GM21737 (cell line): ENCODE measurements around the gene BCL11B.
"Not testable (repeated sequence)": the region's sequence is repeated elsewhere in the genome, so short reads cannot be mapped to it uniquely, and the experiment has no call there.

ENCODE experiments used
- ATAC-seq: cut with Tn5 transposase; IDR thresholded peaks from one replicate; pipeline ENCODE4 v1.9.1; 2021; ENCODE audit warnings: mild to moderate bottlenecking, moderate library complexity; ENCODE audit not compliant: unreplicated experiment

The BCL11B gene

GRCh38 chr14:99242238-99242637, 29.8 kb downstream of the BCL11B start:
- ATAC-seq: no peak

DNA sequence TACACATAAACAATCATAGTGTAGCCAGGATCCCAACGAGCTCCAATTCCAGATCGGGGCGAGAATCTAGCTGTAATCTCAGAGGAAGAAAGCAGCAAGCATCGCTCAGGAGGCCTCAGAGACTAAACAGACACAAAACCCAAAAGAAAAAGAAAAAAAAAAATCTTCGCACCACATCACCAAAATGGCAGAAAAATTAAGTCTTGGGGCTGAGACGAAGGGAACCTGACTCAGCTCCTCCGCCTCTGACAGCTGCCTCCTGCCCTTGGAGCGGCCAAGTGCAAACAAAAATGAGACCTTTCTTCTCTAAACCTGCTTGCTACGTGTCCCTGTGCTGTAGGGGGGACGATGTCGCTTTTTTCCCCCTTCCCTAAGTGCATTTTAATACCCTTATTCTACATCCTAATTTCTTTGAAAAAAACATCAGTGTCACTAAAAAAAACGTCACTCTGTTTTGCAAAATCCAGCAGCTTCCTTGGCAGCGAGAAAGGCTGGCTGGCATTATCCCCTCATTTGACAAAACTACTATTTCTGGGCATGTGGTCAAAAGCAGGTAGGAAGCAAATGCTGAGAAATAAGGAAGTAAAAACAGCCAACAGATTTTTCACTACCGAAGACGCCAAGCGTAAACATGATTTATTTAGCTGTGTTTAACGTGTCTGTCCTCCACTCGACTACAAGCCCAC, 30.5 kb downstream of the BCL11B start:
- no peak for ATAC-seq

DNA sequence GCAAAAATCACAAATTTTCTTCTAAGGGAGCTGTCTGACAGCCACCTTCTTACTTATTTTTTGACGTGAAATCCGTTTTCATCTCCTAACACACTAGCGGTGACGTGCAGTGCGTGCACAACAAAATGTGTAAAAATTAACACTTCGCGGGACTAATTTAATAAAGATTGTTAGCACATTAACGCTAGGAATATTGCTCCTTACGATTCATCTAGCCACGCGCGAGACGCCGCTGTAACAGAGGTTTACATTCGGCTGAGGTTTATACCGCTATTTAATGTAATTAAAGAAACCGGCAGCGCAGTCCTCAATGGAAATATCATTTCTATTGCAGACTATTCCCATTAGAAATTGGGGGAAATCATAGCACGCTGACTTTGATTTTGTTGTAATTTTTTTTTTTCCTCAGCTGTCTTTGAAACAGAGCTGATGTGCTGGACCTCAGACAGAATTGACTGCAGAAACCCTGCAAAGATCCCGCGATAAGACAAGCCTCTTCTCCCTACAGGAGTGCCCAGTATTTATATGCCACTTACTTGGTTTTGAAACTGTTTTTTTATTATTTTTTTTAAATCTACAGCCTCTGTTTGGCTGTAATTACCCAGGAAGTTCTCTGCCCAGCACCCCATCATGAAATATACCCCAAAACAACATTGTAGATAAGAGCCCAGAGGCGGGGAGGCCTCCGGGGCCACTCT, 31.2 kb downstream of the BCL11B start:
- no peak for ATAC-seq

DNA sequence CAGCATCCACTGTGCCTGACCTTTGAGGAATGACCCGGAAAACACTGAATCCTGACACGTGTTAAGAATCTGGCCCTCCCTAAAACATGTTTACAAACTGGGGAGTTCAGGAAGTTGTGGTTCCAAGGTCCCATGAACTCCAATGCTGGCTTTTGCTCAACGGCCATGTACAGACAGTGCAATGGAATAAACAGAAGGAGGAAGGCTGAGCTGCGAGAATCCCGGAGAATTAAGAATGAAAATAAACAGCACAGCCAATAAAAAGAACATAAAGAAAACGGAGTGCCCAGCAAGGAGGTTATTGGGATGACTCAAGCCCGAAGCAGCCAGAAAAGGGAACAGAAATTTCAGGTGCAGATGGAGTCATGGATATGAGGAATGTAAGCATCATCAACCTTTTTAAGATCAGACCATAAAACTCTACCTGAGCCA, 32.3 kb downstream of the BCL11B start:
- no peak for ATAC-seq

DNA sequence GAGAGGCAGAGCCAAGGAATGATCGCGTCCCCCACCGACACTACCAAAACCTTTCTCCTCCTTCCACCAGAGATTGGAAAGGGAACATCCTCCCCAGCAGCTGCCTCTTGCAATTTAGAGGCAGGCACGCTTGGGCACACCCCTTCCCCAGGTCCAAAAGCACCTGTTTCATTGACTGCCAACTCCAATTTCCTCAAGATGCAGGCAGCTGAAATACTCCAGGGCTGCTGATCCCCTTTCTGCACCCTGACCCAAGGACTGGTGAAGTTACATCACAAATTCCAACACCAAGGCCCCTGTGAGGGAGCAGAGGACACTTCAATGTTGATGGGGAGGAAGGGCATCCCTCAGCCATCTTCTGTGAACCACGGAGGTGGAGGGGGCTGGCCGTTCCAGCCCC, 33.8 kb downstream of the BCL11B start:
- ATAC-seq: no peak

GRCh38 chr14:99237288-99237687, 34.7 kb downstream of the BCL11B start:
- no peak for ATAC-seq

DNA sequence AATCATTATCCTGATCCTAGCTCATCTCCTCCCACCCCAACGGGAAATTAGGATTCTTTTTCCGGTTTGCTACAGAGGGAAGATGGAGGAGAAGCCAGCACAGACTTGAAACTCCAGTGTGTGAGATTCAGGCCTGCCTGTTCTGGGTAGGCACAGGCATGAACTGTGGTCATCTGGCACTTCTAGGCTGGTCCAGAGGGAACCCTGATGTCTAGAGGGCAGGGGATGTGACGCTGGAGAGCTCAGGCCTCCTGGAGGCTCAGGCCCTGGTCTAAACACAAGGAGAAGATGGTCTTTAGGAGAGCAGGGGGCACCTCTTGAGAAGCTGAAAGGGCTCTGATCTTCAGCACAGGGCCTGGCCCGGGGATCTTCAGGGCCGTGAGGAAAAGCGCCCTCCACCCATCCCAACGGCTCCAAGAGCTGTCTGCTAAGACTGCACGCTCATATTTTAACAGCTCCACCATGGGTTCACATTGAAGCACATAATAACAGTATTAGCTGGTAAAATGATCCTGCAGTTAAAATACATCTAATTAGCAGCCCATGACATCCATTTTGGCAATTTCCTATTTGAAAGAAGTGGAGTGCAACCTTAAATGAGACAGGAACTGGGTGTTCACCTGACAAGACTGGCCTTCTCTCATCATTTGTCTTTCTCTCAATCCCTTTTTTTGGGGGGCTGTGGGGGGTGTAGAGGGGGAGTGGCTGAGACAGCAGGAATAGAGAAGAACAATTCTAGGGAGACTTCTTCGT, 35.4 kb downstream of the BCL11B start:
- no peak for ATAC-seq

GRCh38 chr14:99235582-99236320, 36.2 kb downstream of the BCL11B start:
- ATAC-seq: no peak

DNA sequence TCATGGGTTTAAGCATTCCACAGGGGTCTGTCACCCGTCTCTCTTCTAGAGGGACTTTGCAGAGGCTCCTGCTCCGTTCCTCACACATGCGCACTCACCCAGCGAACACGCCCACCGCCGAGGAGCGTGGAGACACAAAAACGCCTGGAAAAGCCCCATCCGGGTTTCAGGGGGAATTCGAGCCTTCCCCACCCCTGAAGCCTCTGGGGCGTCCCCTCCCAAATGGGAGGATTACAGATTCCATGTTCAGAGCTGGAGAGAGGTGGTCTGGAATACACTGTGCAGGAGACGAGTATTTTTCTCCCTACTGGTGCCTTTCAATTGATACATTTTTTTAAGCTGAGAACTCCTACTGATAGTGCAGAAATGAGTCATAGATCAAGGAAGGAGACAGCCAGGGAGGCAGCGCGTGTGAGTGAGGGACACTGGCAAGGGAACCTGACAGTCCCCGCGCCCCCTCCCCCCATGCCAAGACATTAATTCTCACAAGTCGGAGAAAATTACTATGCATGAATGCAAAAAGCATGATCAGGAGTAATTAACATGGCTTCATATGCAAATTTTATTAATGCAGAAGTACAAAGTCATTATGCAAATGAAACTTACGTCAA, 36.9 kb downstream of the BCL11B start:
- ATAC-seq: no peak

DNA sequence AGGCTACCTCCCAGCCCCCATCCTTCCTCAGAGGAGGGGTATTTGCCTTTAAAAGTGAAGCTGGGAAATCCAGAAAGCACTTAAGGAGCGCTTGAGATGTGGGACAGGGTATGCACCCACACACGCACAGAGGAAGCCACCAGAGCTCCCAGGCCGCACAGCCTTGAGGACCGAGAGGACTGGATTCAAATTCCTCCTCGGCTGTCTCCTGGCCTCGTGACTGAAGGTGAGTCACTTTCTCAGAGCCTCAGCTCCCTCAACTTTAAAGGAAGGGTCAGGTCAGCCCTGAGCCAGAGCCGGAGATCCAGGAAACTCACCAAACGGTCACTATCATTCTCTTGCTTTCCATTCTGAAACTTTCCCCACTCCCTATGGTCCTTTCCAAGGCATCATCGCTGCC, 37.6 kb downstream of the BCL11B start:
- no peak for ATAC-seq

DNA sequence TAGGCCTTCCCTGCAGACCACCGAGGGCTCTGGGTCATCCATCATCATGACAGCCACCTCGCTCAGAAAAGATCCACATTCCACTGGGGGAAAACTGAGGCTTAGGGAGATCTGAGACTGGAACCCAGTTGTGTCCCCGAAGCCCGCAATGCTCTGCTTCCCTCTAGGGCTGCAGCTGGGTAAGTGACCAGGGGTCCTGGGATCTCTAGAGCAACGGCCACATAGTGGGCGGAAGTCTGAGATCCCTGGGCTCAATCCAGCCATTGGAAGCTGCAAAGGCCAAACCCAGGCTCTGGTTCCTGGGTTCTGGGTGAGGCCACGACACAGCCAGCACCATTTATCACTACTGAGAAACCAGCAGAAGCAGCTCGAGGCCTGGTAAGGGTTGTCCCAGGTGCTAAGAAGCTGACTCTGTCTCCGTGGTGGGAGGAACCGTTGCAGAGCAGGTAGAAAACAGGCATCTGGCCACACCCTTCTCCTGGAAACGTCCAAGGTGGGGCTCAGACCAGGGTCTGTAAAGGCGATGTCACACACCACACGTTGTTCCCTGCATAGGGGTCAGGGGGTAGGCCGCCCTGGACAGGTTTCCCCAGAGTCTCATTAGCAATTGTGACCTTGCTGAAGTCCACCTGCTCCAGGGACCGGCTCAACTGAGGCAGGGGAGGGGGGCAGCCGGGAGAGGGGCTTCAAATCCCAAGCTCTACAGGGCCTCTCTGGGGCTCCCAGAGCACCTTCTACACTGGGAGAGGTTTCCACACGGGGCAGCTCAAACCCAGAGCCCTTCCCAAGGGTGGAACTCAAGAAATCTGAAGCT, 38.6 kb downstream of the BCL11B start:
- ATAC-seq: no peak

GRCh38 chr14:99232714-99233214, 39.2 kb downstream of the BCL11B start:
- ATAC-seq: no peak

DNA sequence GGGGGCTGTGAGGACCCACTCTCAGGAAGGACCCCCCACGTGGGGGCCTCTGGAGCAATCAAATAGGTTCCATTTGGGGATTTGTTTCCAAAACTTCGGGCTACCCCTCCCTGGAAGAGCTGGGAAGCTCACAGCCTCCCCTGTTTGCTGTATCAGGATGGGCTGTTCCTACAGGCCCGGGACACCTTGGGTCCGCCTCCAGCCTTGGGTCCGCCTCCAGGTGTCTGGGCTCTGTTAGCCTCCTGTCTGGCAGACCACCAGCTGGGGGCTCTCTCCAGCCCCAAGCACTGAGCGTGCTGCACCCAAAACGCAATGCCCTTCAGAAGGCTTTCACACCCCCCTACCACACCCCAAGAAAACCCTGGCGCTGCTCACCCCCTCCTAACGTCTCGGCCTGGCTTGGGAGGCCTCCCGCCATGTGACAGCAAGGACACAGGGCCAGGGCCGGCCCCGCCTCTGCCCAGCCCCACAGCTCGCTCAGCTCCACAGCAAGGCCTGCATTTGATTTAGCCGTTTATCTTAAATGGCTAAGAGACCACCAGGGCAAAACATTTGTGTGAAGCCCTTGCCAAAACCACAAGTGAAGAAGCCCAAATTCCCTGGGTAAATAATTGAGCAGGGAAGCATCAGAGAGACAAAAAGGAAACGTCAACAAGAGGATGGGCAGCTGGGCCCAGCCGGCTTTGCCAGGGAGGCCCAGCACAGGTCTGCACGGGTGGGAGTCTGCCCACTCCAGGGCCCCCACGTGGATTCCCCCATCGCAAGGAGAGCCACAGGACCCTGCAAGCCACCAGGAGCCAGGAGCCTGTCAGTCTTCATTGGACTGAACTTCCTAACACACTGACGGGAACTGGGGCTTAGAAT, 39.9 kb downstream of the BCL11B start:
- no peak for ATAC-seq

DNA sequence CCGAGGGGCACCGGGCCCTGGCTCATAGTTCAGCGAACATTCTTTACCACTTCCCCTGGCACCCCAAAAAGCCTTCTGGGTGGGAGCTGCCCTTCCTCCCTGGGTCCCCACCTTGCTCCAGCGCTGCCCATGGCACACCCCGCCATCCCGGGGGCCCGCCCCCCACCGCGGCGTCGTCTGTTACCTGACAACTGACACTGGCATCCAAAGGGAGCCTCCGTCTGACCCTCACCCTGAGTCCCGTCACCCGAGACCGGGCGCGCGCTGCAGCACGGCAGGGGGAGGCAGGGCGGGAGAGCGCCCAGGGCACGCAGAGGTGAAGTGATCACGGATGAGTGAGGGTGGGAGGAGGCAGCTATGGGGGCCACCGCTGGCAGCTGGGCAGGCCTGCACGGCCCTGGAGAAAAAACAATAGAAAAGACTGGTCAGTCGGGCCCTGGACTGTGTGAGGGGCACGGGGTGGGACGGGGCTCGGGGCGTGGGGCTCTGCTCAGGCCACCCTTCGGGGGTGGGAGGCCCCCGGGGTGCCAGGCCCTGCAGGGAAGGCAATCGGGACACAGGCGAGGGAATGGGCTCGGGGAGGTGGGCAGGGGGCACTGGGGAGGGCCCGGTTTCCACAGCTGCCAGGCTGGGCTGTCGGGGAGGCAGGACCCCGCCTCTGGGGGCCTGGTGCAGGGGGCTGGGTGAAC, 40.7 kb downstream of the BCL11B start:
- no peak for ATAC-seq

DNA sequence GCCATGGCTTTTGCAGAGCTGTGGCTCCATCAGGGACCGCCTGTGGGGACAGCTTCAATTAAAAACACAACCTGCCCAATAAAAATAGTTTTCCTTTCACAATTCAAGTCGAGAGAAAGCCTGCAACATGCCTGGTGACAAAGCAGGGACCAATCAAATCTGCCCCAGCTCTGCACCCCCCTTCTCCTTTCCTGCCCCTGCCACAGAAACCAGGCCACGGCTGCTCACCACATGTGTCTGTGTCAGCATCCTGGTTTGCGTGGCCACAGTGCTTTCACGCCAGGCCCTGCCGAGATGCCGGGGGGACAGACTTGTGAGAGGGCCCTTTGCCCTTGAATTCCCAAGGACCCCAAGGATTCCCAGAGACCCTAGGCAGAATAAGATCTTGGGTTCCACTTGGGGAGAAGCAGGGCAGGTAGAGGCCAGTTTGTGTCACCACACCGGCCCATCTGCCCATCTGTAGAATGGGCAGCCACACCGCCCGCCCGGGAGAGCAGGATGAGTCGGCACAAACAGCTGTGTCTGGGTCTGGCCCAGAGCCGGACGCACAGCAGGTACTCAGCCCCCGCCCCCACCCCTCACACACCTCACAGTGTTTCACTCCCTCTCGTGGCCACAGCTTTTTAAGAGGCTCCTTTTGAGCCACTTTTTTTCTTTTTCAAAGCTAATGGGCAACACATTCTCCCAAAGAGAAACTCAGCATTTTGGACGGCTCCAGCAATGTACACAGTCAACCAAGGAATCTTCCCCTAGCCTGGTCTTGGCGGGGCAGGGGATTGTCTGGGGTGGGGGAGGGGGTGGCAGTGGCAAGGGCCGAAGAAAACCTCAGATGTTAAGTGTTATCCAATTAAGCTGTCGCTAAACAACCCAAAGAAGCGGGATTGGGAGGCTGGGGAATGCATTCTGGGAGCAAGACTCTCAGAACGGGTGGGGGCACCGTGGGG, 41.5 kb downstream of the BCL11B start:
- ATAC-seq: no peak

- no peak for ATAC-seq
These were observed 42.3 kb downstream of the BCL11B start for GRCh38 chr14:99229654-99230207.

GRCh38 chr14:99228760-99229159, 43.2 kb downstream of the BCL11B start:
- not testable (repeated sequence) for ATAC-seq
